Measurements from ENCODE around the gene ZDHHC9. TPM values are rescaled to one million over a fixed set of nuclear protein-coding genes. Genes with fewer than 3 reads are reported as not detected.

ZDHHC9 gene
- total and polyA plus RNA-seq, 4 experiments from 2014 or later, result 5.1 to 8.1 (median 5.8) TPM

GRCh38 chrX:129788527-129788926 is 55.2 kb downstream of the ZDHHC9 start:
- no peak overlapping the region for H3K4me3 ChIP-seq (ENCODE audit: low read length in 2 of 2)
- no peak for DNase-seq
- H3K4me1 ChIP-seq (ENCODE audit: insufficient read depth, low read length), result peaks cover 37% of the 10 kb centered on the region
- Mint-ChIP-seq H3K27ac (peak overlapping the region in 6 of 7 donors; percentile 42 to 79 (median 57)), H3K9me3 (no peaks in the 10 kb centered on the region), H3K4me3 (no peak overlapping the region), H3K4me1 (peaks cover 23 to 49% (median 36%) of the 10 kb centered on the region in 4 donors), H3K36me3 (peaks cover 50 to 68% of the 10 kb centered on the region in 2 donors), H3K27me3 (no peaks in the 10 kb centered on the region)
- ChIA-PET POLR2A (ENCODE audit: partially characterized antibody) (interaction anchor here (39.3 kb wide), 1 partner anchor 20 kb away, joined by 1390 read pairs; the partner anchor contains the start of gene SASH3), CTCF (ENCODE audit: partially characterized antibody) (no interaction called here)
- peaks cover 61% of the 10 kb centered on the region for H3K36me3 ChIP-seq (ENCODE audit: insufficient read depth, low read length)
- H3K27ac ChIP-seq (ENCODE audit: low read depth, low read length), result no peak overlapping the region
- intact Hi-C loops (cut with micrococcal nuclease), result no loop called here
- H3K9me3 ChIP-seq (ENCODE audit: control insufficient read depth in 1 of 2, low read length in 2 of 2), result no peaks in the 10 kb centered on the region
- H3K27me3 ChIP-seq (ENCODE audit: insufficient read depth, low read length), result no peaks in the 10 kb centered on the region

- peaks cover 29 to 55% (median 45%) of the 10 kb centered on the region in 4 donors for H3K4me1 Mint-ChIP-seq
- POLR2A ChIA-PET (ENCODE audit: partially characterized antibody), result interaction anchor here (0.8 to 39.3 kb wide), 4 partner anchors 10 to 19 kb away, joined by 3 to 1390 read pairs (median 3); partner anchors contain the start of gene SASH3
Measured at GRCh38 chrX:129787336-129788055, 56.2 kb downstream of the ZDHHC9 start.

GRCh38 chrX:129786210-129786651 is 57.5 kb downstream of the ZDHHC9 start:
- no peak for DNase-seq
- H3K9me3 Mint-ChIP-seq, result no peaks in the 10 kb centered on the region
- H3K27ac Mint-ChIP-seq, result peak overlapping the region; percentile 69 to 94 (median 89)
- peaks cover 48 to 73% of the 10 kb centered on the region in 2 donors for H3K36me3 Mint-ChIP-seq
- Histone ChIP-seq H3K36me3 (ENCODE audit: insufficient read depth, low read length) (peaks cover 47% of the 10 kb centered on the region), H3K27ac (ENCODE audit: low read depth, low read length) (peak overlapping the region; percentile 26), H3K9me3 (ENCODE audit: control insufficient read depth in 1 of 2, low read length in 2 of 2) (no peaks in the 10 kb centered on the region), H3K4me3 (ENCODE audit: low read length in 2 of 2) (no peak overlapping the region), H3K27me3 (ENCODE audit: insufficient read depth, low read length) (no peaks in the 10 kb centered on the region), H3K4me1 (ENCODE audit: insufficient read depth, low read length) (peaks cover 54% of the 10 kb centered on the region)
- peak overlapping the region; percentile 69 to 81 (median 76) for H3K4me3 Mint-ChIP-seq
- no peaks in the 10 kb centered on the region for H3K27me3 Mint-ChIP-seq
- CTCF ChIA-PET (ENCODE audit: partially characterized antibody), result interaction anchor here (0.9 to 3.4 kb wide), 4 partner anchors 12 to 60 kb away, joined by 3 to 10 read pairs (median 6); no protein-coding TSS in a partner anchor
- intact Hi-C loops (cut with micrococcal nuclease), result no loop called here
- H3K4me1 Mint-ChIP-seq, result peaks cover 35 to 67% (median 53%) of the 10 kb centered on the region in 4 donors
- POLR2A ChIA-PET (ENCODE audit: partially characterized antibody), result interaction anchor here (1.0 to 39.3 kb wide), 3 partner anchors 12 to 60 kb away, joined by 3 to 1390 read pairs (median 7); partner anchors contain the start of gene SASH3

More at GRCh38 chrX:129787336-129788055, 56.2 kb downstream of the ZDHHC9 start:
- Mint-ChIP-seq H3K9me3 (no peaks in the 10 kb centered on the region), H3K27me3 (no peaks in the 10 kb centered on the region), H3K4me3 (peak overlapping the region in 6 of 8 donors; percentile 21 to 86 (median 56)), H3K27ac (peak overlapping the region; percentile 71 to 93 (median 85)), H3K36me3 (peaks cover 50 to 69% of the 10 kb centered on the region in 2 donors)
- no peak overlapping the region for H3K4me3 ChIP-seq (ENCODE audit: low read length in 2 of 2)
- H3K9me3 ChIP-seq (ENCODE audit: control insufficient read depth in 1 of 2, low read length in 2 of 2), result no peaks in the 10 kb centered on the region
- intact Hi-C loops (cut with micrococcal nuclease), result no loop called here
- peaks cover 48% of the 10 kb centered on the region for H3K4me1 ChIP-seq (ENCODE audit: insufficient read depth, low read length)
- H3K27ac ChIP-seq (ENCODE audit: low read depth, low read length), result no peak overlapping the region
- no peaks in the 10 kb centered on the region for H3K27me3 ChIP-seq (ENCODE audit: insufficient read depth, low read length)
- DNase-seq, result no peak
- H3K36me3 ChIP-seq (ENCODE audit: insufficient read depth, low read length), result peaks cover 60% of the 10 kb centered on the region
- CTCF ChIA-PET (ENCODE audit: partially characterized antibody), result interaction anchor here (0.7 to 3.4 kb wide), 5 partner anchors 10 to 61 kb away, joined by 3 to 10 read pairs (median 4); no protein-coding TSS in a partner anchor

GRCh38 chrX:129785160-129785947 is 58.3 kb downstream of the ZDHHC9 start:
- peak overlapping the region; percentile 34 for H3K27ac ChIP-seq (ENCODE audit: low read depth, low read length)
- intact Hi-C loops (cut with micrococcal nuclease), result no loop called here

DNA sequence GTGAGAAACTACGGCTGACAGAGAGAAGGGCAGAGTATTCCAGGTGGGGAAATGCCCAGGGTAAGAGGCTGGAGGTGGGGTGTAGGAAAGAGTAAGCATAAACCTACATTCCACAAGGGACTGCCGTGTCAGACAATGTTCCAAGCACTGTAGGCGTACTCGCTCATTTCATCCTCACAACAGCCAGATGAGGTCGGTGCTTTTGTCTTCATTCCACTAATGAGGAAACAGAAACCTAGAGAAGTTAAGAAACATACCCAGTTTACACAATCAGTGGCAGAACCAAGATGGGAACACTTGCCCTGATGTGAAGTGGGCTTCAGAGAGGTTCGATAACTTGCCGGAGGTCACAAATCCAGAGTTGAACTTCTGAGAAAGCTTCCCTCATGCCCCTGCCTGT is 59.3 kb downstream of the ZDHHC9 start:
- peak overlapping the region; percentile 81 to 97 (median 88) for H3K4me3 Mint-ChIP-seq
- H3K9me3 Mint-ChIP-seq, result no peaks in the 10 kb centered on the region
- peaks cover 35 to 79% (median 59%) of the 10 kb centered on the region in 4 donors for H3K4me1 Mint-ChIP-seq
- H3K27me3 ChIP-seq (ENCODE audit: insufficient read depth, low read length), result no peaks in the 10 kb centered on the region
- H3K27ac Mint-ChIP-seq, result peak overlapping the region; percentile 34 to 86 (median 77)
- peaks cover 48 to 72% of the 10 kb centered on the region in 2 donors for H3K36me3 Mint-ChIP-seq
- ChIA-PET POLR2A (ENCODE audit: partially characterized antibody) (interaction anchor here (1.7 to 39.3 kb wide), 5 partner anchors 1 to 58 kb away, joined by 6 to 1390 read pairs (median 7); partner anchors contain the start of gene SASH3), CTCF (ENCODE audit: partially characterized antibody) (interaction anchor here (0.9 to 3.9 kb wide), 6 partner anchors 11 to 143 kb away, joined by 3 to 27 read pairs (median 4); partner anchors contain the start of gene APLN)
- no peak for DNase-seq
- H3K27me3 Mint-ChIP-seq, result no peaks in the 10 kb centered on the region
- intact Hi-C loops (cut with micrococcal nuclease), result loop anchor here (5.0 kb wide), 2 partner anchors 38 to 47 kb away; partner anchors contain the start of gene XPNPEP2
- H3K36me3 ChIP-seq (ENCODE audit: insufficient read depth, low read length), result peaks cover 31% of the 10 kb centered on the region
- H3K27ac ChIP-seq (ENCODE audit: low read depth, low read length), result peak overlapping the region; percentile 62
- peak overlapping the region; percentile 22 to 61 for H3K4me3 ChIP-seq (ENCODE audit: low read length in 2 of 2)
- no peaks in the 10 kb centered on the region for H3K9me3 ChIP-seq (ENCODE audit: control insufficient read depth in 1 of 2, low read length in 2 of 2)
- H3K4me1 ChIP-seq (ENCODE audit: insufficient read depth, low read length), result peaks cover 55% of the 10 kb centered on the region

More at GRCh38 chrX:129785160-129785947, 58.3 kb downstream of the ZDHHC9 start:
- Histone ChIP-seq H3K9me3 (ENCODE audit: control insufficient read depth in 1 of 2, low read length in 2 of 2) (no peaks in the 10 kb centered on the region), H3K4me1 (ENCODE audit: insufficient read depth, low read length) (peaks cover 54% of the 10 kb centered on the region), H3K4me3 (ENCODE audit: low read length in 2 of 2) (peak overlapping the region; percentile 6 to 35), H3K27me3 (ENCODE audit: insufficient read depth, low read length) (no peaks in the 10 kb centered on the region), H3K36me3 (ENCODE audit: insufficient read depth, low read length) (peaks cover 38% of the 10 kb centered on the region)
- H3K4me1 Mint-ChIP-seq, result peaks cover 35 to 72% (median 55%) of the 10 kb centered on the region in 4 donors
- DNase-seq, result no peak
- H3K27ac Mint-ChIP-seq, result peak overlapping the region; percentile 24 to 90 (median 84)
- H3K27me3 Mint-ChIP-seq, result no peaks in the 10 kb centered on the region
- no peaks in the 10 kb centered on the region for H3K9me3 Mint-ChIP-seq
- POLR2A ChIA-PET (ENCODE audit: partially characterized antibody), result interaction anchor here (2.1 to 39.3 kb wide), 4 partner anchors 0 to 59 kb away, joined by 6 to 1390 read pairs (median 698); partner anchors contain the start of gene SASH3
- peaks cover 48 to 69% of the 10 kb centered on the region in 2 donors for H3K36me3 Mint-ChIP-seq
- peak overlapping the region; percentile 54 to 81 (median 76) for H3K4me3 Mint-ChIP-seq
- CTCF ChIA-PET (ENCODE audit: partially characterized antibody), result interaction anchor here (3.4 to 3.7 kb wide), 2 partner anchors 25 to 38 kb away, joined by 10 read pairs; no protein-coding TSS in a partner anchor

- Histone ChIP-seq H3K4me3 (ENCODE audit: low read length in 2 of 2) (peak overlapping the region; percentile 22 to 61), H3K36me3 (ENCODE audit: insufficient read depth, low read length) (peaks cover 24% of the 10 kb centered on the region), H3K9me3 (ENCODE audit: control insufficient read depth in 1 of 2, low read length in 2 of 2) (no peaks in the 10 kb centered on the region), H3K27me3 (ENCODE audit: insufficient read depth, low read length) (no peaks in the 10 kb centered on the region), H3K4me1 (ENCODE audit: insufficient read depth, low read length) (peaks cover 66% of the 10 kb centered on the region), H3K27ac (ENCODE audit: low read depth, low read length) (peak overlapping the region; percentile 62)
- ChIA-PET POLR2A (ENCODE audit: partially characterized antibody) (interaction anchor here (0.8 to 39.3 kb wide), 7 partner anchors 2 to 107 kb away, joined by 3 to 1390 read pairs (median 6); partner anchors contain the start of gene SASH3), CTCF (ENCODE audit: partially characterized antibody) (interaction anchor here (0.7 to 5.2 kb wide), 16 partner anchors 11 to 142 kb away, joined by 3 to 30 read pairs (median 5); partner anchors contain the start of gene XPNPEP2)
- Mint-ChIP-seq H3K27ac (peak overlapping the region; percentile 58 to 92 (median 86)), H3K4me3 (peak overlapping the region; percentile 81 to 97 (median 88)), H3K4me1 (peaks cover 42 to 85% (median 66%) of the 10 kb centered on the region in 4 donors), H3K27me3 (no peaks in the 10 kb centered on the region), H3K9me3 (no peaks in the 10 kb centered on the region), H3K36me3 (peaks cover 45 to 64% of the 10 kb centered on the region in 2 donors)
- intact Hi-C loops (cut with micrococcal nuclease), result loop anchor here (2.0 to 5.0 kb wide), 3 partner anchors 15 to 46 kb away; partner anchors contain the start of gene XPNPEP2
- DNase-seq, result no peak
Measured at GRCh38 chrX:129783291-129783713, 60.4 kb downstream of the ZDHHC9 start.
